Measurements from ENCODE around the gene MED13L.
A peak's percentile ranks its signal among the peaks of the same experiment; 100 is the strongest.

- TF ChIP-seq POLR2A (IDR thresholded peaks at IDR 0.05) (peak in 1 of 2 donors; percentile 43), CTCF (IDR thresholded peaks at IDR 0.05) (no peak)
These were observed 41.2 kb upstream of the MED13L start for GRCh38 chr12:116318576-116319232.

Data from thyroid gland (tissue), 4 donors.